Panc1 (cell line): ENCODE results near the gene NDE1. TPM values are rescaled to one million over a fixed set of nuclear protein-coding genes. Genes with fewer than 3 reads are reported as not detected.

Experiments used
- ATAC-seq: fragments of 200-7000 bp; cut with Tn5 transposase; 2 replicates; pipeline ENCODE4 v1.9.1; 2020; ENCODE audit warnings: mild to moderate bottlenecking, moderate library complexity
- BruUV-seq: library from RNA; stranded (reverse); fragments of 400-500 nt; replicated peaks from 2 replicates; lab custom pipeline; 2021; lab: Mats Ljungman, UMichigan
- CTCF ChIA-PET: fragments of 300-600 bp; sonication (Branson Sonifier 250); formaldehyde crosslinking; loops from one replicate; lab custom pipeline; 2022; ENCODE audit warnings: antibody characterized with exemption; lab: Charles Lee
- POLR2A ChIA-PET: fragments of 300-600 bp; sonication (Branson Sonifier 250); formaldehyde crosslinking; loops from one replicate; lab custom pipeline; 2022; ENCODE audit warnings: antibody characterized with exemption; lab: Charles Lee
- DNase-seq: peaks from one replicate; pipeline ENCODE4 v3.0.0-alpha.2; 2010; ENCODE audit warnings: low read depth, low spot score
- H3K27ac ChIP-seq: 2 replicates; pipeline ENCODE4 v1.5.1; 2011; ENCODE audit warnings: mild to moderate bottlenecking, low read length, inconsistent platforms
- H3K27me3 ChIP-seq: fragments of 200-500 bp; sonication (Bioruptor generic); 2 replicates; pipeline ENCODE4 v1.6.0; 2014; ENCODE audit warnings: low read length, inconsistent platforms; ENCODE audit not compliant: control insufficient read depth, insufficient read depth
- H3K36me3 ChIP-seq: fragments of 200-500 bp; sonication (Bioruptor generic); 2 replicates; pipeline ENCODE4 v1.5.1; 2014; ENCODE audit warnings: inconsistent platforms, mild to moderate bottlenecking, low read length, moderate library complexity; ENCODE audit not compliant: control insufficient read depth, insufficient read depth
- H3K4me1 ChIP-seq: 2 replicates; pipeline ENCODE4 v1.5.1; 2011; ENCODE audit warnings: inconsistent platforms, mild to moderate bottlenecking, low read length, moderate library complexity; ENCODE audit not compliant: control insufficient read depth, insufficient read depth
- H3K4me3 ChIP-seq, 2 experiments: 2 replicates each; pipeline ENCODE4 v1.5.1; 2011 to 2012; ENCODE audit warnings: low read depth in 2 of 2, low read length in 2 of 2, mild to moderate bottlenecking in 2 of 2, inconsistent platforms in 1 of 2, moderate library complexity in 1 of 2
- H3K9me3 ChIP-seq: fragments of 200-500 bp; sonication (Bioruptor generic); 2 replicates; pipeline ENCODE4 v1.5.1; 2014; ENCODE audit warnings: low read depth, mild to moderate bottlenecking, inconsistent platforms, low read length, moderate library complexity; ENCODE audit not compliant: control insufficient read depth, insufficient read depth
- POLR2AphosphoS5 ChIP-seq: IDR thresholded peaks from 2 replicates; pipeline ENCODE4 v1.6.1; 2012; ENCODE audit warnings: mild to moderate bottlenecking, low read depth, low read length, moderate library complexity
- SIN3A ChIP-seq: IDR thresholded peaks from 2 replicates; pipeline ENCODE4 v1.6.1; 2012; ENCODE audit warnings: low read depth, mild to moderate bottlenecking, low read length, moderate library complexity, borderline replicate concordance; ENCODE audit not compliant: insufficient read depth
- TCF7L2 ChIP-seq: IDR thresholded peaks from 2 replicates; pipeline ENCODE4 v1.6.1; 2011; ENCODE audit warnings: mild to moderate bottlenecking, low read depth, low read length, inconsistent platforms
- in situ Hi-C: cut with HindIII; loops from 2 replicates; pipeline ENCODE4 v1.10.0; 2016; ENCODE audit warnings: low sequenced_read_pairs, low pct_unique_long_range_greater_than_20kb
- intact Hi-C: fragments of 100-400 bp; cut with micrococcal nuclease; formaldehyde crosslinking; loops from one replicate; pipeline ENCODE4 v1.10.0; 2022; ENCODE audit not compliant: unreplicated experiment
- total RNA-seq: library from RNA; stranded (reverse); gene quantifications from one replicate; pipeline ENCODE4 v1.2.1, GENCODE V29; 2021; ENCODE audit not compliant: unreplicated experiment
- TF ChIP-seq, protein P1 (sequence below), 2 experiments: IDR thresholded peaks; 2 replicates each; pipeline ENCODE4 v1.6.1; 2011 to 2012; ENCODE audit warnings: low read depth in 2 of 2, control low read depth in 1 of 2, low read length in 1 of 2, mild to moderate bottlenecking in 1 of 2, moderate library complexity in 1 of 2; ENCODE audit not compliant: insufficient read depth in 1 of 2
- TF ChIP-seq, protein P2 (sequence below): fragments of 450-650 bp; IDR thresholded peaks from 2 replicates; pipeline ENCODE4 v1.5.1; 2017; ENCODE audit warnings: mild to moderate bottlenecking

NDE1 gene
- total RNA-seq, 1 experiment from 2014 or later = 99.1 TPM

DNA sequence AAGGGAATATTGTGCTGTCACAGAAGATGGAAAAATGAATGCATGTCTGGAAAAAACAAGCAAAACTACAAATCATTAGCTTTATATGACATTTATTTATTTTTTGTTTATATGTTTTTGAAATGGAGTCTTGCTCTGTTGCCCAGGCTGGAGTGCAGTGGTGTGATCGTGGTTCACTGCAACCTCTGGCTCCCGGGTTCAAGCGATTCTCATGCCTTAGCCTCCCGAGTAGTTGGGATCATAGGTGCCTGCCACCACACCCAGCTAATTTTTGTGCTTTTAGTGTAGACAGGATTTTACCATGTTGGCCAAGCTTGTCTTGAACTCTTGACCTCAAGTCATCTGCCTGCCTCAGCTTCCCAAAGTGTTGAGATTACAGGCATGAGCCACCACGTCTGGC, 8.5 kb downstream of the NDE1 start:
- CTCF ChIA-PET = no interaction called here
- Histone ChIP-seq H3K36me3 (no peaks in the 10 kb centered on the region), H3K4me1 (no peaks in the 10 kb centered on the region), H3K27ac (no peak overlapping the region), H3K9me3 (no peaks in the 10 kb centered on the region), H3K27me3 (no peaks in the 10 kb centered on the region), H3K4me3 (no peak overlapping the region)
- intact Hi-C loops = no loop called here
- POLR2A ChIA-PET = no interaction called here
- in situ Hi-C loops = no loop called here
- no peak for DNase-seq
- TF ChIP-seq, protein P1, sequence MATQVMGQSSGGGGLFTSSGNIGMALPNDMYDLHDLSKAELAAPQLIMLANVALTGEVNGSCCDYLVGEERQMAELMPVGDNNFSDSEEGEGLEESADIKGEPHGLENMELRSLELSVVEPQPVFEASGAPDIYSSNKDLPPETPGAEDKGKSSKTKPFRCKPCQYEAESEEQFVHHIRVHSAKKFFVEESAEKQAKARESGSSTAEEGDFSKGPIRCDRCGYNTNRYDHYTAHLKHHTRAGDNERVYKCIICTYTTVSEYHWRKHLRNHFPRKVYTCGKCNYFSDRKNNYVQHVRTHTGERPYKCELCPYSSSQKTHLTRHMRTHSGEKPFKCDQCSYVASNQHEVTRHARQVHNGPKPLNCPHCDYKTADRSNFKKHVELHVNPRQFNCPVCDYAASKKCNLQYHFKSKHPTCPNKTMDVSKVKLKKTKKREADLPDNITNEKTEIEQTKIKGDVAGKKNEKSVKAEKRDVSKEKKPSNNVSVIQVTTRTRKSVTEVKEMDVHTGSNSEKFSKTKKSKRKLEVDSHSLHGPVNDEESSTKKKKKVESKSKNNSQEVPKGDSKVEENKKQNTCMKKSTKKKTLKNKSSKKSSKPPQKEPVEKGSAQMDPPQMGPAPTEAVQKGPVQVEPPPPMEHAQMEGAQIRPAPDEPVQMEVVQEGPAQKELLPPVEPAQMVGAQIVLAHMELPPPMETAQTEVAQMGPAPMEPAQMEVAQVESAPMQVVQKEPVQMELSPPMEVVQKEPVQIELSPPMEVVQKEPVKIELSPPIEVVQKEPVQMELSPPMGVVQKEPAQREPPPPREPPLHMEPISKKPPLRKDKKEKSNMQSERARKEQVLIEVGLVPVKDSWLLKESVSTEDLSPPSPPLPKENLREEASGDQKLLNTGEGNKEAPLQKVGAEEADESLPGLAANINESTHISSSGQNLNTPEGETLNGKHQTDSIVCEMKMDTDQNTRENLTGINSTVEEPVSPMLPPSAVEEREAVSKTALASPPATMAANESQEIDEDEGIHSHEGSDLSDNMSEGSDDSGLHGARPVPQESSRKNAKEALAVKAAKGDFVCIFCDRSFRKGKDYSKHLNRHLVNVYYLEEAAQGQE (IDR thresholded peaks at IDR 0.05; ENCODE audit: insufficient read depth in 1 of 2, low read depth in 2 of 2, low read length in 1 of 2) = no peak
- TF ChIP-seq POLR2AphosphoS5 (no peak), TCF7L2 (no peak), SIN3A (no peak)
- TF ChIP-seq, protein P2, sequence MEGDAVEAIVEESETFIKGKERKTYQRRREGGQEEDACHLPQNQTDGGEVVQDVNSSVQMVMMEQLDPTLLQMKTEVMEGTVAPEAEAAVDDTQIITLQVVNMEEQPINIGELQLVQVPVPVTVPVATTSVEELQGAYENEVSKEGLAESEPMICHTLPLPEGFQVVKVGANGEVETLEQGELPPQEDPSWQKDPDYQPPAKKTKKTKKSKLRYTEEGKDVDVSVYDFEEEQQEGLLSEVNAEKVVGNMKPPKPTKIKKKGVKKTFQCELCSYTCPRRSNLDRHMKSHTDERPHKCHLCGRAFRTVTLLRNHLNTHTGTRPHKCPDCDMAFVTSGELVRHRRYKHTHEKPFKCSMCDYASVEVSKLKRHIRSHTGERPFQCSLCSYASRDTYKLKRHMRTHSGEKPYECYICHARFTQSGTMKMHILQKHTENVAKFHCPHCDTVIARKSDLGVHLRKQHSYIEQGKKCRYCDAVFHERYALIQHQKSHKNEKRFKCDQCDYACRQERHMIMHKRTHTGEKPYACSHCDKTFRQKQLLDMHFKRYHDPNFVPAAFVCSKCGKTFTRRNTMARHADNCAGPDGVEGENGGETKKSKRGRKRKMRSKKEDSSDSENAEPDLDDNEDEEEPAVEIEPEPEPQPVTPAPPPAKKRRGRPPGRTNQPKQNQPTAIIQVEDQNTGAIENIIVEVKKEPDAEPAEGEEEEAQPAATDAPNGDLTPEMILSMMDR = no peak
- no TSS peak for BruUV-seq
- no peak for ATAC-seq

DNA sequence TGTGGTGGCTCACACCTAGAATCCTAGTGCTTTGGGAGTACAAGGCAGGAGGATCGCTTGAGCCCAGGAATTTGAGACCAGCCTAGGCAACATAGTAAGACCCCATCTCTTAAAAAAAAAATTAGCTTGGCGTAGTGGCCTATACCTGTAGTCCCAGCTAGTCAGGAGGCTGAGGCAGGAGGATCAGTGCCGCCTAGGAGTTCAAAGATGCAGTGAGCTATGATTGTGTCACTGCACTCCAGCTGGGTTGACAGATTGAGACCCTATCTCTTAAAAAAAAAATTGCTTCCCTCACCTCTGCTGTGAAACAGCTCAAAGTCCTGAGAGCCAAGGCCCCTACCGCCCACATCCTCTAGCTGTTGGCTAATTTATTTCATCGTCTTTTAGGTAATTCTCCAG, 10.2 kb downstream of the NDE1 start:
- CTCF ChIA-PET = interaction anchor here (0.6 kb wide), 1 partner anchor 17 kb away, joined by 3 read pairs; no protein-coding TSS in a partner anchor

More for the DNA sequence above, 10.2 kb downstream of the NDE1 start:
- POLR2A ChIA-PET = interaction anchor here (0.9 kb wide), 1 partner anchor 17 kb away, joined by 6 read pairs; the partner anchor contains the start of gene MARF1
- Histone ChIP-seq H3K27me3 (no peaks in the 10 kb centered on the region), H3K36me3 (no peaks in the 10 kb centered on the region), H3K27ac (no peak overlapping the region), H3K4me1 (no peaks in the 10 kb centered on the region), H3K4me3 (no peak overlapping the region), H3K9me3 (no peaks in the 10 kb centered on the region)
- DNase-seq (no peak), ATAC-seq (no peak)
- no peak for TF ChIP-seq SIN3A
- TF ChIP-seq, protein P2 = no peak
- no peak for TF ChIP-seq TCF7L2
- TF ChIP-seq, protein P1 (IDR thresholded peaks at IDR 0.05; ENCODE audit: insufficient read depth in 1 of 2, low read depth in 2 of 2, low read length in 1 of 2) = no peak
- TF ChIP-seq POLR2AphosphoS5 = no peak
- in situ Hi-C loops = no loop called here
- BruUV-seq = no TSS peak
- intact Hi-C loops = no loop called here
